ENCODE data around the gene SLC6A3. TPM values are rescaled to one million over a fixed set of nuclear protein-coding genes. Genes with fewer than 3 reads are reported as not detected.

SLC6A3 gene
- total RNA-seq, 5 donors from 2014 or later (not counting 1 experiment from before 2014, with no cell fraction given), result 0.22 TPM; not detected in 4

- H3K27me3 ChIP-seq (replicated peaks in 1 of 2; ENCODE audit: control insufficient read depth in 2 of 2, extremely low read depth in 1 of 2, insufficient read depth in 2 of 2, low read length in 1 of 2), result peaks cover 0 to 63% of the 10 kb centered on the region in 2 experiments
- ChIA-PET CTCF (no interaction called here), POLR2A (no interaction called here)
These were observed 40.1 kb downstream of the SLC6A3 start for GRCh38 chr5:1405121-1405520.

GRCh38 chr5:1404062-1404461 lies 41.2 kb downstream of the SLC6A3 start:
- ChIA-PET CTCF (no interaction called here), POLR2A (no interaction called here)
- peaks cover 0 to 4% (median 4%) of the 10 kb centered on the region in 3 donors for H3K9me3 Mint-ChIP-seq
- no peak overlapping the region for H3K4me3 Mint-ChIP-seq
- Histone ChIP-seq H3K36me3 (ENCODE audit: control insufficient read depth in 2 of 2, extremely low read depth in 1 of 2, insufficient read depth in 1 of 2, low read length in 1 of 2) (no peaks in the 10 kb centered on the region), H3K27ac (ENCODE audit: low read length) (no peak overlapping the region), H3K4me3 (ENCODE audit: control insufficient read depth in 1 of 2, extremely low read depth in 1 of 2, low read length in 1 of 2) (no peak overlapping the region), H3K9me3 (no peaks in the 10 kb centered on the region), H3K4me1 (ENCODE audit: control insufficient read depth in 1 of 2, extremely low read depth in 1 of 2, insufficient read depth in 2 of 2, low read length in 2 of 2) (peaks cover 0 to 4% of the 10 kb centered on the region in 2 experiments), H3K27me3 (replicated peaks in 1 of 2; ENCODE audit: control insufficient read depth in 2 of 2, extremely low read depth in 1 of 2, insufficient read depth in 2 of 2, low read length in 1 of 2) (peaks cover 0 to 61% of the 10 kb centered on the region in 2 experiments)
- no peak overlapping the region for H3K27ac Mint-ChIP-seq
- no peaks in the 10 kb centered on the region for H3K36me3 Mint-ChIP-seq
- 71% methylated on average over 8 of the region's 12 CpGs for WGBS (ENCODE audit: insufficient coverage)
- ATAC-seq (replicated peaks in 1 of 4) (no peak), DNase-seq (no peak)
- H3K27me3 Mint-ChIP-seq, result peaks cover 18 to 27% of the 10 kb centered on the region in 2 donors
- no peaks in the 10 kb centered on the region for H3K4me1 Mint-ChIP-seq

More at GRCh38 chr5:1405121-1405520, 40.1 kb downstream of the SLC6A3 start:
- H3K4me3 Mint-ChIP-seq, result no peak overlapping the region
- H3K36me3 Mint-ChIP-seq, result no peaks in the 10 kb centered on the region
- Histone ChIP-seq H3K36me3 (ENCODE audit: control insufficient read depth in 2 of 2, extremely low read depth in 1 of 2, insufficient read depth in 1 of 2, low read length in 1 of 2) (no peaks in the 10 kb centered on the region), H3K9me3 (no peaks in the 10 kb centered on the region), H3K4me1 (ENCODE audit: control insufficient read depth in 1 of 2, extremely low read depth in 1 of 2, insufficient read depth in 2 of 2, low read length in 2 of 2) (peaks cover 0 to 4% of the 10 kb centered on the region in 2 experiments), H3K4me3 (ENCODE audit: control insufficient read depth in 1 of 2, extremely low read depth in 1 of 2, low read length in 1 of 2) (no peak overlapping the region), H3K27ac (ENCODE audit: low read length) (no peak overlapping the region)
- H3K4me1 Mint-ChIP-seq, result no peaks in the 10 kb centered on the region
- H3K27me3 Mint-ChIP-seq, result peaks cover 19 to 34% of the 10 kb centered on the region in 2 donors
- ATAC-seq (replicated peaks in 1 of 4) (no peak), DNase-seq (no peak)
- 76% methylated on average over 19 of the region's 19 CpGs for WGBS (ENCODE audit: insufficient coverage)
- no peak overlapping the region for H3K27ac Mint-ChIP-seq
- H3K9me3 Mint-ChIP-seq, result no peaks in the 10 kb centered on the region

GRCh38 chr5:1402611-1403255 lies 42.5 kb downstream of the SLC6A3 start:
- no peaks in the 10 kb centered on the region for H3K4me1 Mint-ChIP-seq
- no peaks in the 10 kb centered on the region for H3K36me3 ChIP-seq (ENCODE audit: control insufficient read depth in 2 of 2, extremely low read depth in 1 of 2, insufficient read depth in 1 of 2, low read length in 1 of 2)
- H3K27ac ChIP-seq (ENCODE audit: low read length), result no peak overlapping the region
- no peak for ATAC-seq (replicated peaks in 1 of 4)
- H3K27ac Mint-ChIP-seq, result no peak overlapping the region
- no peaks in the 10 kb centered on the region for H3K4me1 ChIP-seq (ENCODE audit: control insufficient read depth in 1 of 2, extremely low read depth in 1 of 2, insufficient read depth in 2 of 2, low read length in 2 of 2)
- CTCF ChIA-PET, result no interaction called here
- no peaks in the 10 kb centered on the region for H3K36me3 Mint-ChIP-seq
- DNase-seq, result no peak
- H3K27me3 Mint-ChIP-seq, result peaks cover 22 to 24% of the 10 kb centered on the region in 2 donors
- H3K27me3 ChIP-seq (replicated peaks in 1 of 2; ENCODE audit: control insufficient read depth in 2 of 2, extremely low read depth in 1 of 2, insufficient read depth in 2 of 2, low read length in 1 of 2), result peaks cover 0 to 51% of the 10 kb centered on the region in 2 experiments
- H3K9me3 Mint-ChIP-seq, result peaks cover 0 to 13% (median 11%) of the 10 kb centered on the region in 3 donors
- H3K9me3 ChIP-seq, result no peaks in the 10 kb centered on the region
- WGBS (ENCODE audit: insufficient coverage), result 84% methylated on average over 23 of the region's 24 CpGs
- POLR2A ChIA-PET, result no interaction called here
- no peak overlapping the region for H3K4me3 Mint-ChIP-seq
- no peak overlapping the region for H3K4me3 ChIP-seq (ENCODE audit: control insufficient read depth in 1 of 2, extremely low read depth in 1 of 2, low read length in 1 of 2)

- ChIA-PET CTCF (no interaction called here), POLR2A (no interaction called here)
- Mint-ChIP-seq H3K27ac (no peak overlapping the region), H3K4me1 (no peaks in the 10 kb centered on the region), H3K4me3 (no peak overlapping the region), H3K36me3 (no peaks in the 10 kb centered on the region), H3K27me3 (peaks cover 21 to 27% of the 10 kb centered on the region in 2 donors), H3K9me3 (peaks cover 0 to 15% (median 11%) of the 10 kb centered on the region in 3 donors)
- Histone ChIP-seq H3K27me3 (replicated peaks in 1 of 2; ENCODE audit: control insufficient read depth in 2 of 2, extremely low read depth in 1 of 2, insufficient read depth in 2 of 2, low read length in 1 of 2) (peaks cover 0 to 44% of the 10 kb centered on the region in 2 experiments), H3K36me3 (ENCODE audit: control insufficient read depth in 2 of 2, extremely low read depth in 1 of 2, insufficient read depth in 1 of 2, low read length in 1 of 2) (no peaks in the 10 kb centered on the region), H3K9me3 (no peaks in the 10 kb centered on the region), H3K27ac (ENCODE audit: low read length) (no peak overlapping the region), H3K4me3 (ENCODE audit: control insufficient read depth in 1 of 2, extremely low read depth in 1 of 2, low read length in 1 of 2) (no peak overlapping the region), H3K4me1 (ENCODE audit: control insufficient read depth in 1 of 2, extremely low read depth in 1 of 2, insufficient read depth in 2 of 2, low read length in 2 of 2) (no peaks in the 10 kb centered on the region)
- no peak for DNase-seq
- no peak for ATAC-seq (replicated peaks in 1 of 4)
- WGBS (ENCODE audit: insufficient coverage), result 67% methylated on average over 14 of the region's 14 CpGs
These were observed 43.6 kb downstream of the SLC6A3 start for GRCh38 chr5:1401536-1402138.

GRCh38 chr5:1400936-1401335 lies 44.3 kb downstream of the SLC6A3 start:
- Mint-ChIP-seq H3K27me3 (peaks cover 23 to 33% of the 10 kb centered on the region in 2 donors), H3K36me3 (no peaks in the 10 kb centered on the region), H3K27ac (peak overlapping the region in 1 of 2 donors; percentile 16), H3K4me1 (no peaks in the 10 kb centered on the region), H3K9me3 (peaks cover 0 to 15% (median 11%) of the 10 kb centered on the region in 3 donors), H3K4me3 (no peak overlapping the region)
- ChIA-PET POLR2A (no interaction called here), CTCF (no interaction called here)
- no peak overlapping the region for H3K4me3 ChIP-seq (ENCODE audit: control insufficient read depth in 1 of 2, extremely low read depth in 1 of 2, low read length in 1 of 2)
- no peaks in the 10 kb centered on the region for H3K36me3 ChIP-seq (ENCODE audit: control insufficient read depth in 2 of 2, extremely low read depth in 1 of 2, insufficient read depth in 1 of 2, low read length in 1 of 2)
- DNase-seq (no peak), ATAC-seq (replicated peaks in 1 of 4) (no peak)
- H3K27me3 ChIP-seq (replicated peaks in 1 of 2; ENCODE audit: control insufficient read depth in 2 of 2, extremely low read depth in 1 of 2, insufficient read depth in 2 of 2, low read length in 1 of 2), result peaks cover 0 to 51% of the 10 kb centered on the region in 2 experiments
- H3K9me3 ChIP-seq, result no peaks in the 10 kb centered on the region
- H3K4me1 ChIP-seq (ENCODE audit: control insufficient read depth in 1 of 2, extremely low read depth in 1 of 2, insufficient read depth in 2 of 2, low read length in 2 of 2), result no peaks in the 10 kb centered on the region
- H3K27ac ChIP-seq (ENCODE audit: low read length), result no peak overlapping the region
- WGBS (ENCODE audit: insufficient coverage), result 76% methylated on average over 11 of the region's 12 CpGs

GRCh38 chr5:1400211-1400855 lies 44.9 kb downstream of the SLC6A3 start:
- Mint-ChIP-seq H3K4me1 (no peaks in the 10 kb centered on the region), H3K4me3 (no peak overlapping the region), H3K27ac (no peak overlapping the region), H3K9me3 (peaks cover 0 to 15% (median 11%) of the 10 kb centered on the region in 3 donors), H3K36me3 (no peaks in the 10 kb centered on the region), H3K27me3 (peaks cover 27 to 37% of the 10 kb centered on the region in 2 donors)
- H3K4me3 ChIP-seq (ENCODE audit: control insufficient read depth in 1 of 2, extremely low read depth in 1 of 2, low read length in 1 of 2), result no peak overlapping the region
- DNase-seq (no peak), ATAC-seq (replicated peaks in 1 of 4) (no peak)
- H3K27me3 ChIP-seq (replicated peaks in 1 of 2; ENCODE audit: control insufficient read depth in 2 of 2, extremely low read depth in 1 of 2, insufficient read depth in 2 of 2, low read length in 1 of 2), result peaks cover 0 to 56% of the 10 kb centered on the region in 2 experiments
- H3K4me1 ChIP-seq (ENCODE audit: control insufficient read depth in 1 of 2, extremely low read depth in 1 of 2, insufficient read depth in 2 of 2, low read length in 2 of 2), result no peaks in the 10 kb centered on the region
- ChIA-PET POLR2A (no interaction called here), CTCF (no interaction called here)
- H3K36me3 ChIP-seq (ENCODE audit: control insufficient read depth in 2 of 2, extremely low read depth in 1 of 2, insufficient read depth in 1 of 2, low read length in 1 of 2), result no peaks in the 10 kb centered on the region
- 63% methylated on average over 16 of the region's 17 CpGs for WGBS (ENCODE audit: insufficient coverage)
- no peak overlapping the region for H3K27ac ChIP-seq (ENCODE audit: low read length)
- H3K9me3 ChIP-seq, result no peaks in the 10 kb centered on the region
